Endothelial cell of umbilical vein (primary cell): ENCODE measurements around the gene IKZF3. TPM values are rescaled to one million over a fixed set of nuclear protein-coding genes. Genes with fewer than 3 reads are reported as not detected.
"Not testable (repeated sequence)": the region's sequence is repeated elsewhere in the genome, so short reads cannot be mapped to it uniquely, and the experiment has no call there.

Experiments used
- BruUV-seq: library from RNA; stranded (reverse); fragments of 400-500 nt; replicated peaks from 2 replicates; lab custom pipeline; 2021; lab: Mats Ljungman, UMichigan
- CTCF ChIA-PET: fragments of 300-600, 350-600 bp; sonication (Branson Sonifier 250); formaldehyde crosslinking; loops from one replicate; lab custom pipeline; 2021; ENCODE audit warnings: antibody characterized with exemption, inconsistent platforms; lab: Charles Lee
- POLR2A ChIA-PET: fragments of 300-600, 350-600 bp; sonication (Branson Sonifier 250); formaldehyde crosslinking; loops from one replicate; lab custom pipeline; 2021; ENCODE audit warnings: antibody characterized with exemption, inconsistent platforms; lab: Charles Lee
- DNase-seq: peaks from one replicate; pipeline ENCODE4 v3.0.0-alpha.2; 2011; ENCODE audit warnings: low read depth, low spot score
- FAIRE-seq: peaks from 2 replicates; lab custom pipeline; 2011; peaks lifted over from hg19 to GRCh38; lab: Jason Lieb, UNC
- H2AFZ ChIP-seq: 2 replicates; pipeline ENCODE4 v1.6.0; 2012; ENCODE audit warnings: low read depth, low read length, control low read depth, inconsistent platforms
- H3K27ac ChIP-seq: 2 replicates; pipeline ENCODE4 v1.5.1; 2011; ENCODE audit warnings: low read depth, mild to moderate bottlenecking, control low read depth, low read length, moderate library complexity; ENCODE audit not compliant: insufficient read depth
- H3K27me3 ChIP-seq, 2 experiments: 2 replicates each; pipeline versions ENCODE4 v1.6.0 to v1.6.1; 2011; ENCODE audit warnings: low read length in 2 of 2, mixed read lengths in 1 of 2; ENCODE audit not compliant: control insufficient read depth in 2 of 2, insufficient read depth in 2 of 2
- H3K36me3 ChIP-seq, 2 experiments: 2 replicates in 1 of 2; 3 replicates in 1 of 2; pipeline ENCODE4 v1.5.1; 2011; ENCODE audit warnings: low read length in 2 of 2, mild to moderate bottlenecking in 1 of 2, moderate library complexity in 1 of 2; ENCODE audit not compliant: control insufficient read depth in 2 of 2, insufficient read depth in 2 of 2; ENCODE audit errors: extremely low read depth in 1 of 2
- H3K4me1 ChIP-seq: 3 replicates; pipeline ENCODE4 v1.5.1; 2011; ENCODE audit warnings: mild to moderate bottlenecking, low read length; ENCODE audit not compliant: control insufficient read depth, insufficient read depth; ENCODE audit errors: extremely low read depth
- H3K4me2 ChIP-seq: 2 replicates; pipeline ENCODE4 v1.6.1; 2011; ENCODE audit warnings: low read length, control low read depth, mixed read lengths; ENCODE audit not compliant: insufficient read depth
- H3K4me3 ChIP-seq, 3 experiments: fragments of 200-600 bp in 1 of 3; sonication (generic), shearing (Covaris generic) in 1 of 3; replicated peaks in 1 of 3; 2 replicates each; pipeline ENCODE4 v1.5.1; 2011 to 2016; ENCODE audit warnings: control low read depth in 3 of 3, low read length in 3 of 3, mild to moderate bottlenecking in 2 of 3, inconsistent platforms in 1 of 3, low read depth in 1 of 3, moderate library complexity in 1 of 3; ENCODE audit not compliant: insufficient read depth in 1 of 3
- H3K79me2 ChIP-seq: 2 replicates; pipeline ENCODE4 v1.6.0; 2012; ENCODE audit warnings: low read length, inconsistent platforms; ENCODE audit not compliant: control insufficient read depth, insufficient read depth
- H3K9ac ChIP-seq: replicated peaks from 2 replicates; pipeline ENCODE3; 2011; ENCODE audit warnings: low read length, control low read depth; ENCODE audit not compliant: insufficient read depth; ENCODE audit errors: extremely low read depth
- H3K9me1 ChIP-seq: replicated peaks from 3 replicates; pipeline ENCODE4 v1.6.0; 2011; ENCODE audit warnings: mild to moderate bottlenecking, low read length; ENCODE audit not compliant: control insufficient read depth, insufficient read depth; ENCODE audit errors: extremely low read depth
- H3K9me3 ChIP-seq: replicated peaks from 2 replicates; pipeline ENCODE4 v1.5.1; 2012; ENCODE audit warnings: low read length, inconsistent platforms; ENCODE audit not compliant: control insufficient read depth, insufficient read depth
- H4K20me1 ChIP-seq: replicated peaks from 2 replicates; pipeline ENCODE3; 2011; ENCODE audit warnings: mild to moderate bottlenecking, low read length; ENCODE audit not compliant: control insufficient read depth, insufficient read depth; ENCODE audit errors: extremely low read depth
- CTCF ChIP-seq, 2 donors: IDR thresholded peaks; 1 replicate in 1 of 2; 2 replicates in 1 of 2; pipeline ENCODE4 v1.5.1; 2011; ENCODE audit warnings: low read length in 2 of 2, mild to moderate bottlenecking in 2 of 2, moderate library complexity in 2 of 2, control low read depth in 1 of 2, inconsistent platforms in 1 of 2, low read depth in 1 of 2; ENCODE audit not compliant: insufficient read depth in 1 of 2; ENCODE audit errors: extremely low read depth in 1 of 2
- EZH2 ChIP-seq: IDR thresholded peaks from 2 replicates; pipeline ENCODE4 v1.6.1; 2012; ENCODE audit warnings: borderline replicate concordance, low read depth, mild to moderate bottlenecking, moderate library complexity, low read length, inconsistent platforms; ENCODE audit not compliant: severe bottlenecking
- FOS ChIP-seq: IDR thresholded peaks from 2 replicates; pipeline ENCODE4 v1.6.1; 2011; ENCODE audit warnings: mild to moderate bottlenecking, low read length, moderate library complexity, borderline replicate concordance; ENCODE audit not compliant: insufficient read depth
- GATA2 ChIP-seq: IDR thresholded peaks from 2 replicates; pipeline ENCODE4 v1.7.0; 2011; ENCODE audit warnings: low read depth, mild to moderate bottlenecking, moderate library complexity, mixed read lengths, low read length; ENCODE audit not compliant: insufficient read length, insufficient read depth
- JUN ChIP-seq: IDR thresholded peaks from 2 replicates; pipeline ENCODE4 v1.6.1; 2011; ENCODE audit warnings: borderline replicate concordance, low read depth; ENCODE audit not compliant: insufficient read length, insufficient read depth
- MYC ChIP-seq: IDR thresholded peaks from one replicate; pipeline ENCODE4 v1.6.1; 2011; ENCODE audit warnings: mild to moderate bottlenecking, low read depth, low read length
- POLR2A ChIP-seq: IDR thresholded peaks from 2 replicates; pipeline ENCODE4 v1.6.1; 2012; ENCODE audit warnings: low read depth, mild to moderate bottlenecking, control low read depth, low read length
- dilution Hi-C: fragments of 300-500 bp; cut with MboI; formaldehyde crosslinking; loops from one replicate; pipeline ENCODE4 v1.15.0; 2019; ENCODE audit warnings: low sequenced_read_pairs; ENCODE audit not compliant: extremely low pct_ligation_motif_present
- intact Hi-C: fragments of 100-400 bp; cut with micrococcal nuclease; formaldehyde crosslinking; loops from one replicate; pipeline ENCODE4 v1.10.0; 2022
- polyA plus RNA-seq, 4 experiments: library from polyadenylated mRNA; depleted of rRNA in 3 of 4; stranded (reverse) in 3 of 4; unstranded in 1 of 4; fragments of >200 nt; gene quantifications; 2 replicates each; pipeline versions ENCODE4 v1.2.1 to v1.2.3, GENCODE V29; 2011 to 2012; ENCODE audit warnings: missing spikeins in 1 of 4
- total RNA-seq: library from RNA; stranded (reverse); gene quantifications from 2 replicates; pipeline ENCODE4 v1.2.3, GENCODE V29; 2021
- TF ChIP-seq, protein P1 (sequence below): IDR thresholded peaks from 2 replicates; pipeline ENCODE4 v1.6.1; 2011; ENCODE audit not compliant: insufficient read depth, insufficient read length

IKZF3 gene
- total and polyA plus RNA-seq, 2 donors (not counting 3 experiments of a cell fraction or from before 2014, with no cell fraction given): not detected

DNA sequence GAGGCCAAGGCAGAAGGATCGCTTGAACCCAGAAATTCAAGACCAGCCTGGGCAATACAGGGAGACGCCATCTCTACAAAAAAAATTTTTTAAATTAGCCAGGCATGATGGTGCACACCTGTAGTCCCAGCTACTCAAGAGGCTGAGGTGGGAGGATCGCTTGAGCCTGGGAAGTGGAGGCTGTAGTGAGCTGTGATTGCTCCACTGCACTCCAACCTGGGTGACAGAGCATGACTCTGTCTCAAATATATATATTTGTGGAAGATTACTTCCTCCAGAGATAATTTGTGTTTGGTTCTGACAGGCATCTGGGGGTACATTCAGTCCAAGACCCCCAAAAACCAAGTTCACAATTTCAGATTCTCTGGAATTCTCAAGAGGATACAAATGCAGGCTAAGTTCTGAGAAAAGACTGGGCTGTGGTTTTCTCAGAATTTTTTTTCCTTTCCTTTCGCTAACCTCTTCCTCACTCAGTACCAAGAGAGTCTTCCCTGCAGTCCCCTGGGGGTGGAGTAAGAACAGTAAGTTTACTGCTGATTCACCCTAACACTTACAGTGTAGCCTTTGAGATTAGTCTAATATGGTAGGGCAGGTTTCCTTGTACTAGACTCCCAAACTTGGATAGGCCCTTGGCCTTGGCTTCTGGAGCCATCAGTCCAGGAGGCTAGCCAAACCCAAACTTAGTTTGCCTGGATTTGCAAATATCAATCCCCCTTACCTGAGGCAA lies 39.2 kb upstream of the IKZF3 start:
- intact Hi-C loops (no loop called here), dilution Hi-C loops (no loop called here)
- no peaks in the 10 kb centered on the region for H3K36me3 ChIP-seq
- no peaks in the 10 kb centered on the region for H3K4me1 ChIP-seq
- no peaks in the 10 kb centered on the region for H3K27me3 ChIP-seq
- H3K4me2 ChIP-seq: no peak overlapping the region
- no peaks in the 10 kb centered on the region for H3K79me2 ChIP-seq
- H3K27ac ChIP-seq: no peak overlapping the region
- no peaks in the 10 kb centered on the region for H4K20me1 ChIP-seq
- TF ChIP-seq CTCF (IDR thresholded peaks at IDR 0.05; ENCODE audit: extremely low read depth in 1 of 2, insufficient read depth in 1 of 2, low read depth in 1 of 2, low read length in 2 of 2): no peak
- TF ChIP-seq GATA2: no peak
- TF ChIP-seq FOS: no peak
- no peak for TF ChIP-seq MYC
- TF ChIP-seq JUN: no peak
- TF ChIP-seq POLR2A: no peak
- no peak for TF ChIP-seq EZH2
- TF ChIP-seq, protein P1, sequence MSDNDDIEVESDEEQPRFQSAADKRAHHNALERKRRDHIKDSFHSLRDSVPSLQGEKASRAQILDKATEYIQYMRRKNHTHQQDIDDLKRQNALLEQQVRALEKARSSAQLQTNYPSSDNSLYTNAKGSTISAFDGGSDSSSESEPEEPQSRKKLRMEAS: no peak
- ChIA-PET CTCF (no interaction called here), POLR2A (no interaction called here)
- no TSS peak for BruUV-seq
- H3K4me3 ChIP-seq: no peak overlapping the region
- no peak overlapping the region for H3K9ac ChIP-seq
- FAIRE-seq (no peak), DNase-seq (no peak)
- H2AFZ ChIP-seq: no peak overlapping the region
- H3K9me3 ChIP-seq: no peaks in the 10 kb centered on the region
- no peaks in the 10 kb centered on the region for H3K9me1 ChIP-seq

DNA sequence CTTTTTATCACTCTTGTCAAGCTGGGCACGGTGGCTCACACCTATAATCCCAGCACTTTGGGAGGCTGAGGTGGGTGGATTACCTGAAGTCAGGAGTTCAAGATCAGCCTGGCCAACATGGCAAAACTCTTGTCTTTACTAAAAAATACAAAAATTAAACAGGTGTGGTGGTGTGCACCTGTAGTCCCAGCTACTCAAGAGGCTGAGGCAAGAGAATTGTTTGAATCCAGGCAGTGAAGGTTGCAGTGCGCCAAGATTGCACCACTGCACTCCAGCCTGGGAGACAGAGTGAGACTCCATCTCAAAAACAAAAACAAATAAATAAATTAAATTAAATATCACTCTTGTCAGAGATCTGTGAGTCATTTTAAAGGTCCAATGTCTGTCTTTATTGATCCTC lies 37.9 kb upstream of the IKZF3 start:
- H3K27ac ChIP-seq, H3K9me1 ChIP-seq, H3K9ac ChIP-seq, DNase-seq, H2AFZ ChIP-seq, H3K4me3 ChIP-seq, H3K79me2 ChIP-seq, H3K4me2 ChIP-seq, H3K4me1 ChIP-seq, dilution Hi-C loops, FAIRE-seq, H3K36me3 ChIP-seq, H3K9me3 ChIP-seq, intact Hi-C loops, H3K27me3 ChIP-seq, POLR2A ChIA-PET, H4K20me1 ChIP-seq, BruUV-seq, CTCF ChIA-PET: not testable (repeated sequence)
